ENCODE data around the gene SLC10A3.

SLC10A3 gene

GRCh38 chrX:154437971-154438893 lies 52.2 kb downstream of the SLC10A3 start:
- no peak for DNase-seq (ENCODE audit: low read depth)
